CD4-positive, alpha-beta T cell treated with Interleukin-4 for 1 hour (primary cell): ENCODE results near the gene GPALPP1.
"Not testable (repeated sequence)": the region's sequence is repeated elsewhere in the genome, so short reads cannot be mapped to it uniquely, and the experiment has no call there.

Experiments used
- DNase-seq, 2 donors: peaks; one replicate each; pipeline ENCODE4 v3.0.0-alpha.2; 2020 to 2022

The GPALPP1 gene

GRCh38 chr13:45007225-45007624, 17.9 kb downstream of the GPALPP1 start:
- no peak for DNase-seq

DNA sequence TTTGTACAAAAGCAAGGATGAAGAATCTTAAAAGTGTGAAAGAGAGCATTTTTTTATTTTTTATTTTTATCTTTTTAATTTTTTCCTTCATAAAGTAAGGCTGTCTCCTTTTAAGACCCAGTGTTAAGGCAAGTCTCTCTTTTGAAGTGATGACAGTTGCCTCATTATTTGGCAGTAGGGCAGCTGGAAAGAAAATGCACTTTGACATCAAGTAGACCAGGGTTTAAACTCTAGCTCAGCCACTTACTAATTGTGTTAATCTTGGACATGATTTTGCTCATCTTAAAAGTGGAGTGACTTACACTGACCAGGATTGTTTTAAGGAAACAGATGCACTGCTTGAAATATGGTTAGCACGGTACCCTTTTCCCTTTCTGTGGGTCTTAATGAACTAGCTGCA, 18.5 kb downstream of the GPALPP1 start:
- DNase-seq: no peak

GRCh38 chr13:45011198-45011597, 21.9 kb downstream of the GPALPP1 start:
- no peak for DNase-seq

- no peak for DNase-seq
Measured at GRCh38 chr13:45015300-45015699, 26.0 kb downstream of the GPALPP1 start.

GRCh38 chr13:45016792-45017425, 27.6 kb downstream of the GPALPP1 start:
- DNase-seq: no peak

DNA sequence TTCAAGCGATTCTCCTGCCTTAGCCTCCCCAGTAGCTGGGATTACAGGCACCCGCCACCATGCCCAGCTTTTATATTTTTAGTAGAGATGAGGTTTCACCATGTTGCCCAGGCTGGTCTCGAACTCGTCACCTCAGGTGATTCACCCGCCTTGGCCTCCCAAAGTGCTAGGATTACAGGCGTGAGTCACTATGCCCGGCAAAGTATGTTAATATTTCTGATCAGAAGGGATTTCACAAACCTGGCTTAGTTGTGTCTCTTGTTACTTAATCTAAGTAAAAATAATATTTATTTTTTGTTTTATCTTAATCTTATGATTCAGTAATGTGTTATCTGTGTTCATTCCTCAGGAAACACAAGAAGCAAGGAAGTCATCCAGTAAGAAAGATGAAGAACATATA, 30.6 kb downstream of the GPALPP1 start:
- DNase-seq: not testable (repeated sequence)

DNA sequence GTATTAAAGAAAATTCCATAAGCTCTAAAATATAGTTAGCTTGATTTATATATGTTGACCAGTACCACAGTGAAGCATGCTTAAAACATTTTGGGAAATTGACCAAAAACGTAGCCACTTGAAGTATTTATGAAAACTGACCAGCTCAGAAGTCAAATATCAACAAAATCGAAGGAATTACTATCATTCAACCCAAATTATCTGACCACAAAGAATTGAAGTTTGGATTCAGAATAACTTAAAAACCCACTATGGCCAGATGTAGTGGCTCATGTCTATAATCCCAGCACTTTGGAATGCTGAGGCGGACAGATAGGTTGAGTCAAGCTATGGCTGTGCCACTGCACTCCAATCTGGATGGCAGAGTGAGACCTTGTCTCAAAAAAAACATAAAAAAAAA, 31.9 kb downstream of the GPALPP1 start:
- DNase-seq: no peak

GRCh38 chr13:45024847-45025246, 35.5 kb downstream of the GPALPP1 start:
- no peak for DNase-seq

DNA sequence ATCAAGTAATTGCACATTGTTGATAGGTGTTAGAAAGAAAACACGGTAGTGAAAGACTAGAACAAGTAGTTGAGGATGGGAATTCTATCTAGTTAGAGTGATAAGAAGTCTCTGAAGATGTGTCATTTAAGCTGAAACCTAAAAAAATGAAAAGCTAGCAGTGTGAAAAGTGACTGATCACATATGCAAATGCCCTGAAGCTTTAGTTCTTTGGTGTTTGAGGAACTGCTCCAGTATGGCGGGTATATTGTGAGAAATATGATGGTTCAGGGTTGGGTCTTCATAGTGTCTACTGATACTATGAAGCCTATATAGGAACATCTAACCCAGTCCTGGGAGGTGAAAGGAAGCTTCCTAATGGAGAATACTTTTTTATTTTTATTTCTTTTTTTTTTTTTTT, 45.0 kb downstream of the GPALPP1 start:
- DNase-seq: no peak

DNA sequence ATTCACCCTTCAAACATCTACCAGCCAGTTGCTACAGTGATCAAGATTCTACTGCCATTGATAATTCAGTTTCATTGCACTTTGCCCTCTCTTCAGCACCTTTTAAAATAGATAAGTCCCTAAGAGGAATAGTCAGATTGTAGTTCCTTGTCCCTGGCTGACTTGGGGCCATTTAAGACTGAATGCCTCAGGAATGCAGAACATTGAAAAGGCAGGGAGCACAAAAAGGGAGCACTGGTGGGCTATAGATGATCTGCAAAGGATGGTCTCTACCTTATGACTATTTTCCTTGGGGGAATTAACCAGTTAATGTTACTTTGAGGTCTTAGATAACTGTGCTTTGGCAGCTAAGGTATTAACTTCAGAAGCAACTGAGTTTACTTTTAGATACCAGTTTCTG, 46.9 kb downstream of the GPALPP1 start:
- no peak for DNase-seq

DNA sequence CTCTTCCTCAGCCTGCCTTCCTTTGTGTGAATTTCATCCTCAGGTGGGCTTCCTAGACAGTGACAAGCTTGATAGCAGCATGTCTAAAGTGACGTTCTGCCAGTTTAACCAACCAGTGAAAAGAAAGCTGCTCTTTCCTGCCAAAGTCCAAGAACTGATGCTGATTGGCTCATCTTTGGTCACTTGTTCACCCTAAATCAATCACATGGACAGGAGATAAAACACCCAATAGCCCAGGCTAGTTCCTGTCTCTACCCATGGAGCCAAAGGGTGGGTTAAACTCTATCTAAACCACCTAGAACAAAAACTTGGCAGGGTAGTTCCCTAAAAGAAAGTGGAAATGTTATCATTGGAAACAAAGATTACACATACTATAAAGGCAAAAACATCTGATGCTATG, 50.8 kb downstream of the GPALPP1 start:
- DNase-seq: no peak

DNA sequence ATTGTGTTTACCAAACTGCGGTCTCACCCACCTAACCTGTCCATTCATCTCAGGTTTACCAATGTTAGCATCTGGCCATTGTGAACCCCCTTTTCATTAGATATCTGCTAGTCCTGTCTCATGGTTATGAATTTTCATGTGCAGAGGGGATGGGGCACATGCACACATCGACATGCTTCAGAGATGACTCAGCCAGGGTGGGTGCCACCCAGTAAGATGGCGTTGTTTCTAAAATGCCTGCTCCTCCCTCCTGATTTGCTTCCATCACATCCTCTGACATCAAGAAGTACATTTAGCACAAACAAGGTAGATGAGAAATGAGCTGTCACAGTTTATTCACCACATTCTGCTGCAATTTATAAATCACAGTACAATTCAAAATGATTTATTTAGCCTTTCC, 51.3 kb downstream of the GPALPP1 start:
- no peak for DNase-seq

- DNase-seq: no peak
Measured at GRCh38 chr13:45042539-45042938, 53.2 kb downstream of the GPALPP1 start.

- no peak for DNase-seq
Measured at GRCh38 chr13:45046445-45046844, 57.1 kb downstream of the GPALPP1 start.

- peak; percentile 79 to 82 for DNase-seq
Measured at GRCh38 chr13:45047394-45048310, 58.3 kb downstream of the GPALPP1 start.

DNA sequence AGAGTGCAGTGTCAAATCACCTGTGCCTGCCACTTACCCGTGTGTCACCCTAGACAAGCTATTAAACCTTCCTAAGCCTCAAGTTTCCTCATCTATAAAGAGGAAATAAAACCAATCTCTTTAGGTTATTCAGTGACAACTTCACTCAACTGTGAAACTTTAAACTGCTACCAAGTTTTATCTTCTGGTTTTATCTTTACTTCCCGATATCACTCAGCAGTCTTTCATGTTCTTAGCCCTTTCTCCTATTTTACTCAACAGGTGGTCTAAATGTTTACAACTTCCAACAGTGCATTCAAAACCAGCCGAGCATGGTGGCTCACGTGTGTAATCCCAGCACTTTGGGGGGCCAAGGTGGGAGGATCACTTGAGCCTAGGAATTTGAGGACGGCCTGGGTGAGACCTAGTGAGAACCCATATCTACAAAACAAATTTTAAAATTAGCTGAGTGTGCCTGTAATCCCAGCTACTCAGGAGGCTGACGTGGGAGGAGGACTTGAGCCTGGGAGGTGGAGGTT, 59.6 kb downstream of the GPALPP1 start:
- no peak for DNase-seq

GRCh38 chr13:45049478-45049877, 60.1 kb downstream of the GPALPP1 start:
- no peak for DNase-seq

DNA sequence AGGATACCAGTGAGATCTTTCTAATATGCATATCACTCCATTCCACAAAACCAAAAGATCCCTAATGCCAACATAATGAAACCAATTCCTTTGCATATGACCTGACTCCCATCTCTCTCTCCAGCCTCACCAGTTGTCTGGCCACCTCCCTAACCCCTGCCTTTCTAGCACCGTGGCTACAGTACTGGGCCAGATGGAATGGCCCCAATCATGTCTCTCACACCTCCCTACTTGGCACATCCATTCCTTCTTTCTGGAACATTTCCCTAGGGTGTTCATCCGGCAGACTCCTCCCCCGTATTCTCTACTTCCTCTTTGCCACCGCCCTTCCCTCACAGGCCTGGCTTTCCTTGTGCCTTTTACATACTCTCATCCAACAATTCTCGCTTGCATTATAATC, 62.0 kb downstream of the GPALPP1 start:
- DNase-seq: no peak

DNA sequence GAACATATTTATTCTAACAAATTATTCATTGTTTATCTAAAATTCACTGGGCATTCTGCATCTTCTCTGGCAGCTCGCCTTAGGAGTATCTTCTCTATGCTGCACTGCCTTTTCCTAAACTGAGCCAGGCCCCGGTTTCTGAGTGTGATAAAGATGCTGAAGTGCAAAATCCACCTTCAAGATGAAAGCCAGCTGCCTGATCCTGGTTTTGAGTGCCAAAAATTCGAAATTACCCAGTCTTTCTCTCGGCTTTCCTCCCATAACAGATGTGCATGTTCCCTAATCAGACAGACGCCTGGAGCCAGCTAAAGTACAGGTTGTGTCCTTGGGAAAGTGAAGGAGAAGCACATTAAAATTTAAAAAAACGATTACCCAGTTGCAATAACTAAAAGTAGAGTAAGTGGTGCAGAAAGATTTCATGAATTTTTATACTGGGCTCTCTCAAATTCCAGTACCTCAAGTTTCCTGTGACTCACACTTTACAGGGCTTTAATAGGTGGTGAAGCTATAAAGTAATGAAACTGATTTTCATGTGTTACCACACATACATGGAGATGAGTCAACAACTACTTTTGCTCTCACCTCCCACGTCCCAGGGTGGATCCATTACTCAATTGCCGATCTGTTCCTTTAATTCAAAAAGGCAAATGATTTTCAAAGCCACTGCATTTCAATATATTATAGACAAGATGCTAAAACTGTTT, 66.0 kb downstream of the GPALPP1 start:
- DNase-seq: no peak

- DNase-seq: no peak
Measured at GRCh38 chr13:45055902-45056648, 66.7 kb downstream of the GPALPP1 start.

DNA sequence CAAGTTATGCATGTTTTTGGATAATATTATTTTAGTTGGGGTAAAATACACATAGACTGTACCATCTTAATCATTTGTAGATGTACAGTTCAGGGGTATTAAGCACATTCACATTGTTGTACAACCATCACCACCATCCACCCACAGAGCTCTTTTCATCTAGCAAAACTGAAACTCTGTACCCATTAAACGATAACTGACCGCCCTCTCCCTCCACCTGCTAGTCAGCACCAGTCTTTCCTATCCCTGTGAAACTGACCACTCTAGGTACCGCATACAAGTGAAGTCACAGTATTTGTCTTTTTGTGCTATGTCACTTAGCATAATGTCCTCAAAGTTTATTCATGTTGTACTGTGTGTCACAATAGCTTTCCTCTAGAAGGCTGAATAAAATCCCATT, 70.7 kb downstream of the GPALPP1 start:
- DNase-seq: no peak

DNA sequence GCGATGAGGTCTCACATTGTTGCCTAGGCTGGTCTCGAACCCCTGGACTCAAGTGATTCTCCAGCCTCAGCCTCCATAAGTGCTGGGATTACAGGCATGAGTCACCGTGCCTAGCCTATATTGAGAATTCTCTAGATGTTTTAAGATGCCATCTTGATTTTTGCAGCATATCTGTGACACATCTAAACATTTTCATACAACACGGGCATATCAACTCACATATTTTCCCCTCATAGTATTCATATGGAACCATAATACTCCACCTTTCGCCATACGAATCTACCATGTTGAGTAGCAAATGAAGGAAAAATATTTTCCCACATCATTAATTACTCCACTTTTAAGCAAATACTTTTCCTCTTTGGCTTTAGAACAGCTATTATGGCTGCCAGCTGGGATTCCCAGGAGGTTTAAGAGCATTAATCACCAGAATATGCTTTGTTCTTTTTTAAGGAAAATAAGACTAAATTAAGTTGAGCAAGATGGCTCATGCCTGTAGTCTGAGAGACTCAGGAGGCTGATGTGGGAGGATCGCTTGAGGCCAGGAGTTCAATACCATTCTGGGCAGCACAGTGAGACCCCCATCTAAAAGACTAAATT, 74.0 kb downstream of the GPALPP1 start:
- no peak for DNase-seq
